M059J (cell line): ENCODE measurements around the gene PCDHB6. TPM values are rescaled to one million over a fixed set of nuclear protein-coding genes. Genes with fewer than 3 reads are reported as not detected.

ENCODE experiments used
- total RNA-seq: library from RNA; depleted of rRNA; stranded (reverse); fragments of >200 nt; shearing (Covaris generic); gene quantifications from 2 replicates; pipeline ENCODE4 v1.2.3, GENCODE V29; 2014; rRNA removed

Gene PCDHB6
- total RNA-seq, 1 experiment from 2014 or later: 0.62 TPM

Other genes starting within 250 kb of the PCDHB6 start
- 0.25 and 0.34 TPM in 2 replicates for gene PCDHAC1, start 223.8 kb upstream of the PCDHB6 start, total RNA-seq
- 0.17 TPM in 1 of 2 replicates, not detected in the other for gene PCDHAC2, start 183.6 kb upstream of the PCDHB6 start, total RNA-seq
- gene PCDHB1, start 98.7 kb upstream of the PCDHB6 start, total RNA-seq: not detected in 2 replicates
- gene PCDHB2, start 55.4 kb upstream of the PCDHB6 start, total RNA-seq: 0.32 and 2.1 TPM in 2 replicates
- 3.9 and 8.0 TPM in 2 replicates for gene PCDHB3, start 49.6 kb upstream of the PCDHB6 start, total RNA-seq
- gene PCDHB4, start 28.2 kb upstream of the PCDHB6 start, total RNA-seq: 0.07 TPM in 1 of 2 replicates, not detected in the other
- not detected in 2 replicates for gene PCDHB5, start 14.9 kb upstream of the PCDHB6 start, total RNA-seq
- 1.7 and 2.1 TPM in 2 replicates for gene PCDHB7, start 22.6 kb downstream of the PCDHB6 start, total RNA-seq
- 0.98 and 3.8 TPM in 2 replicates for gene PCDHB8, start 27.7 kb downstream of the PCDHB6 start, total RNA-seq
- 3.0 and 8.6 TPM in 2 replicates for gene PCDHB16, start 32.3 kb downstream of the PCDHB6 start, total RNA-seq
- gene PCDHB9, start 37.1 kb downstream of the PCDHB6 start, total RNA-seq: 1.6 and 9.3 TPM in 2 replicates
- 0.49 and 1.3 TPM in 2 replicates for gene PCDHB10, start 42.3 kb downstream of the PCDHB6 start, total RNA-seq
- 0.25 and 0.49 TPM in 2 replicates for gene PCDHB11, start 49.6 kb downstream of the PCDHB6 start, total RNA-seq
- gene PCDHB12, start 58.7 kb downstream of the PCDHB6 start, total RNA-seq: 1.7 and 2.6 TPM in 2 replicates
- 0.39 and 0.42 TPM in 2 replicates for gene PCDHB13, start 63.9 kb downstream of the PCDHB6 start, total RNA-seq
- 0.44 and 1.9 TPM in 2 replicates for gene PCDHB14, start 73.3 kb downstream of the PCDHB6 start, total RNA-seq
- gene PCDHB15, start 95.3 kb downstream of the PCDHB6 start, total RNA-seq: 0.17 TPM in 1 of 2 replicates, not detected in the other
- 0.05 TPM in 1 of 2 replicates, not detected in the other for gene SLC25A2, start 154.0 kb downstream of the PCDHB6 start, total RNA-seq
- 52.8 and 84.2 TPM in 2 replicates for gene TAF7, start 170.7 kb downstream of the PCDHB6 start, total RNA-seq
- 0.71 and 0.89 TPM in 2 replicates for gene PCDHGA1, start 180.5 kb downstream of the PCDHB6 start, total RNA-seq
- gene PCDHGA2, start 188.7 kb downstream of the PCDHB6 start, total RNA-seq: 0.22 and 0.32 TPM in 2 replicates
- gene PCDHGA3, start 193.8 kb downstream of the PCDHB6 start, total RNA-seq: 0.49 TPM in 1 of 2 replicates, not detected in the other
- 3.3 and 4.9 TPM in 2 replicates for gene PCDHGB1, start 200.0 kb downstream of the PCDHB6 start, total RNA-seq
- gene PCDHGA4, start 205.0 kb downstream of the PCDHB6 start, total RNA-seq: 0.17 and 0.91 TPM in 2 replicates
- gene PCDHGB2, start 209.9 kb downstream of the PCDHB6 start, total RNA-seq: 0.25 and 0.57 TPM in 2 replicates
- gene PCDHGA5, start 214.1 kb downstream of the PCDHB6 start, total RNA-seq: 0.02 and 0.10 TPM in 2 replicates
- 0.49 and 0.54 TPM in 2 replicates for gene PCDHGB3, start 220.2 kb downstream of the PCDHB6 start, total RNA-seq
- 0.07 and 1.1 TPM in 2 replicates for gene PCDHGA6, start 223.8 kb downstream of the PCDHB6 start, total RNA-seq
- gene PCDHGA7, start 232.7 kb downstream of the PCDHB6 start, total RNA-seq: 0.17 TPM in 1 of 2 replicates, not detected in the other
- not detected in 2 replicates for gene PCDHGB4, start 237.6 kb downstream of the PCDHB6 start, total RNA-seq
- 0.07 TPM in 1 of 2 replicates, not detected in the other for gene PCDHGA8, start 242.6 kb downstream of the PCDHB6 start, total RNA-seq
- not detected in 2 replicates for gene PCDHGB5, start 247.9 kb downstream of the PCDHB6 start, total RNA-seq